Heart left ventricle (tissue), 16 donors: Measurements from ENCODE around the gene PPP1R1C. TPM values are rescaled to one million over a fixed set of nuclear protein-coding genes. Genes with fewer than 3 reads are reported as not detected.

Experiments used
- ATAC-seq, 4 donors: fragments of 200-7000 bp; cut with Tn5 transposase; one replicate each; pipeline ENCODE4 v1.9.1; 2020 to 2022; ENCODE audit warnings: moderate library complexity in 4 of 4, mild to moderate bottlenecking in 3 of 4, moderate number of reproducible peaks in 1 of 4
- DNase-seq, 5 donors: peaks; one replicate each; pipeline ENCODE4 v3.0.0-alpha.2; 2020
- H3K27ac ChIP-seq, 12 donors: fragments of 200-600 bp; sonication (generic) in 4 of 12; one replicate each; pipeline versions ENCODE4 v1.5.0 to v1.8.0; 2016 to 2022; ENCODE audit warnings: mild to moderate bottlenecking in 2 of 12
- H3K27me3 ChIP-seq, 9 donors: fragments of 200-600 bp; sonication (generic) in 2 of 9; one replicate each; pipeline versions ENCODE4 v1.5.1 to v1.8.0; 2016 to 2022; ENCODE audit warnings: mild to moderate bottlenecking in 3 of 9
- H3K36me3 ChIP-seq, 9 donors: fragments of 200-600 bp; sonication (generic) in 2 of 9; one replicate each; pipeline versions ENCODE4 v1.5.0 to v1.8.0; 2018 to 2022; ENCODE audit warnings: mild to moderate bottlenecking in 2 of 9
- H3K4me1 ChIP-seq, 12 donors: fragments of 200-600 bp; sonication (generic) in 4 of 12; one replicate each; pipeline versions ENCODE4 v1.5.0 to v1.8.0; 2016 to 2022; ENCODE audit warnings: mild to moderate bottlenecking in 3 of 12
- H3K4me3 ChIP-seq, 12 donors: fragments of 200-600 bp; sonication (generic) in 4 of 12; one replicate each; pipeline versions ENCODE4 v1.5.0 to v1.8.0; 2017 to 2022; ENCODE audit warnings: mild to moderate bottlenecking in 9 of 12, moderate library complexity in 4 of 12
- H3K9me3 ChIP-seq, 12 donors: fragments of 200-600 bp; sonication (generic) in 4 of 12; one replicate each; pipeline versions ENCODE4 v1.5.0 to v1.8.0; 2016 to 2022; ENCODE audit warnings: mild to moderate bottlenecking in 1 of 12
- POLR2A ChIP-seq, 2 donors: fragments of 450-650 bp; IDR thresholded peaks; one replicate each; pipeline ENCODE4 v1.6.1; 2017; ENCODE audit warnings: antibody characterized with exemption in 2 of 2, mild to moderate bottlenecking in 2 of 2, moderate library complexity in 2 of 2
- WGBS, 4 donors: extraction: QIAGEN DNeasy Blood & Tissue Kit in 2 of 4; methylation state at CpG; one replicate each; pipeline versions ENCODE4 v1.1.5 to v1.1.7; 2013 to 2018; 5-methylcytosine and 5-hydroxymethylcytosine counted together
- intact Hi-C, 10 donors: fragments of 100-400 bp; cut with DNase I; formaldehyde crosslinking; loops; one replicate each; pipeline versions ENCODE4 v1.11.1 to v1.14.2; 2022
- polyA plus RNA-seq, 2 donors: library from polyadenylated mRNA; stranded (reverse); fragments of 200-250 nt; gene quantifications; one replicate each; pipeline ENCODE4 v1.2.3, GENCODE V29; 2013
- total RNA-seq, 9 donors: library from RNA; depleted of rRNA in 2 of 9; stranded (reverse); fragments of >200 nt in 2 of 9; fragmentation: NEBNext Ultra II Directional in 3 of 9; extraction: Animal tissue kit (Norgen Biotek cat#: 25700) in 3 of 9; gene quantifications; one replicate each; pipeline versions ENCODE4 v1.1.0 to v1.2.4, GENCODE V29; 2016 to 2023
- TF ChIP-seq, protein P1 (sequence below), 12 donors: fragments of 200-600 bp; sonication (generic) in 4 of 12; IDR thresholded peaks; one replicate each; pipeline versions ENCODE4 v1.5.0 to v1.8.0; 2018 to 2022; ENCODE audit warnings: antibody characterized with exemption in 12 of 12, mild to moderate bottlenecking in 5 of 12
- donor health status: ischemic (EF 13 %, LVEDD 7.1; RV severe dilation, severe dysfunction).
- donor health status: healthy with polysubstance abuse.
- donor health status: DM: no; HTN: yes; CAD: no.
- donor health status: DM: no; HTN: no; CAD: no.
- donor health status: ischemic (EF 25% LVEDD 6.9; RV normal size, moderate dysfunction).
- donor health status: ischemic (EF 25% LVEDD 5.7; RV mildly dilated, moderate dysfunction).
- donor health status: healthy.
- donor health status: DM: yes; HTN: yes; CAD: no.
- donor health status: ischemic (EF 35%, LVEDD 5.7; RV mildly dilated, moderate dysfunction).
- donor health status: nonischemic (EF 11% LVEDD 7.7; RV severe dilation, severe dysfunction).
- donor health status: DM: yes; HTN: yes; CAD: no.
- donor health status: PGD.
- donor health status: ischemic (EF 29% LVEDD 5.4; RV normal size, mild dysfunction).
- donor health status: nonischemic (EF 23%, LVEDD 6.1; RV moderate dilation, normal function).

The PPP1R1C gene
- total and polyA plus RNA-seq, 11 donors: 2.9 to 44.5 (median 21.0) TPM

GRCh38 chr2:182062329-182062972 lies 76.8 kb downstream of the PPP1R1C start:
- Histone ChIP-seq H3K4me1 (peaks cover 0 to 34% (median 6%) of the 10 kb centered on the region in 12 donors), H3K27me3 (no peaks in the 10 kb centered on the region), H3K36me3 (no peaks in the 10 kb centered on the region), H3K9me3 (no peaks in the 10 kb centered on the region), H3K27ac (no peak overlapping the region), H3K4me3 (no peak overlapping the region)
- ATAC-seq: no peak
- intact Hi-C loops: loop anchor here in 1 of 10 donors (5.0 kb wide), 1 partner anchor 75 kb away; the partner anchor contains the start of gene PPP1R1C
- TF ChIP-seq, protein P1, sequence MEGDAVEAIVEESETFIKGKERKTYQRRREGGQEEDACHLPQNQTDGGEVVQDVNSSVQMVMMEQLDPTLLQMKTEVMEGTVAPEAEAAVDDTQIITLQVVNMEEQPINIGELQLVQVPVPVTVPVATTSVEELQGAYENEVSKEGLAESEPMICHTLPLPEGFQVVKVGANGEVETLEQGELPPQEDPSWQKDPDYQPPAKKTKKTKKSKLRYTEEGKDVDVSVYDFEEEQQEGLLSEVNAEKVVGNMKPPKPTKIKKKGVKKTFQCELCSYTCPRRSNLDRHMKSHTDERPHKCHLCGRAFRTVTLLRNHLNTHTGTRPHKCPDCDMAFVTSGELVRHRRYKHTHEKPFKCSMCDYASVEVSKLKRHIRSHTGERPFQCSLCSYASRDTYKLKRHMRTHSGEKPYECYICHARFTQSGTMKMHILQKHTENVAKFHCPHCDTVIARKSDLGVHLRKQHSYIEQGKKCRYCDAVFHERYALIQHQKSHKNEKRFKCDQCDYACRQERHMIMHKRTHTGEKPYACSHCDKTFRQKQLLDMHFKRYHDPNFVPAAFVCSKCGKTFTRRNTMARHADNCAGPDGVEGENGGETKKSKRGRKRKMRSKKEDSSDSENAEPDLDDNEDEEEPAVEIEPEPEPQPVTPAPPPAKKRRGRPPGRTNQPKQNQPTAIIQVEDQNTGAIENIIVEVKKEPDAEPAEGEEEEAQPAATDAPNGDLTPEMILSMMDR (IDR thresholded peaks at IDR 0.05): no peak
- no peak for TF ChIP-seq POLR2A (IDR thresholded peaks at IDR 0.05)
- no peak for DNase-seq
- 79 to 88% (median 82%) methylated on average over 3 of the region's 3 CpGs for WGBS, 4 donors

GRCh38 chr2:182064019-182064778 lies 78.5 kb downstream of the PPP1R1C start:
- no peak overlapping the region for H3K4me3 ChIP-seq

GRCh38 chr2:182066400-182067087 lies 80.9 kb downstream of the PPP1R1C start:
- Histone ChIP-seq H3K9me3 (no peaks in the 10 kb centered on the region), H3K27ac (peak overlapping the region in 3 of 12 donors; percentile 7 to 39 (median 21)), H3K36me3 (no peaks in the 10 kb centered on the region), H3K4me3 (no peak overlapping the region), H3K27me3 (no peaks in the 10 kb centered on the region), H3K4me1 (peaks cover 0 to 43% (median 10%) of the 10 kb centered on the region in 12 donors)
- DNase-seq (no peak), ATAC-seq (peak in 1 of 4 donors; percentile 57)
- WGBS, 4 donors: 58 to 73% (median 63%) methylated on average over 2 of the region's 2 CpGs
- TF ChIP-seq POLR2A (IDR thresholded peaks at IDR 0.05): no peak
- TF ChIP-seq, protein P1 (IDR thresholded peaks at IDR 0.05): no peak
- intact Hi-C loops: no loop called here

More at GRCh38 chr2:182064019-182064778, 78.5 kb downstream of the PPP1R1C start:
- DNase-seq: peak in 4 of 5 donors; percentile 45 to 66 (median 58)
- WGBS, 4 donors: 54 to 64% (median 56%) methylated on average over 3 of the region's 3 CpGs
- peak; percentile 83 to 90 (median 86) for ATAC-seq
- Histone ChIP-seq H3K36me3 (no peaks in the 10 kb centered on the region), H3K27me3 (no peaks in the 10 kb centered on the region), H3K27ac (peak overlapping the region; percentile 1 to 79 (median 59)), H3K9me3 (no peaks in the 10 kb centered on the region), H3K4me1 (peaks cover 0 to 41% (median 10%) of the 10 kb centered on the region in 12 donors)
- TF ChIP-seq, protein P1 (IDR thresholded peaks at IDR 0.05): no peak
- intact Hi-C loops: loop anchor here in 1 of 10 donors (5.0 kb wide), 1 partner anchor 77 kb away; the partner anchor contains the start of gene PPP1R1C
